Astrocyte of the spinal cord (primary cell): ENCODE data around the gene FNBP1.

ENCODE experiments used
- DNase-seq: peaks from one replicate; pipeline ENCODE4 v3.0.0; 2011; ENCODE audit warnings: low read depth, low spot score
- H3K4me3 ChIP-seq: 2 replicates; pipeline ENCODE4 v1.5.1; 2011; ENCODE audit warnings: low read depth, mild to moderate bottlenecking, low read length, moderate library complexity
- in situ Hi-C: cut with HindIII; loops from 2 replicates; pipeline ENCODE4 v1.10.0; 2017; ENCODE audit warnings: low sequenced_read_pairs
- TF ChIP-seq, protein P1 (sequence below): IDR thresholded peaks from 2 replicates; pipeline ENCODE4 v1.5.1; 2012; ENCODE audit warnings: low read depth, mild to moderate bottlenecking, low read length, inconsistent platforms

FNBP1 gene

DNA sequence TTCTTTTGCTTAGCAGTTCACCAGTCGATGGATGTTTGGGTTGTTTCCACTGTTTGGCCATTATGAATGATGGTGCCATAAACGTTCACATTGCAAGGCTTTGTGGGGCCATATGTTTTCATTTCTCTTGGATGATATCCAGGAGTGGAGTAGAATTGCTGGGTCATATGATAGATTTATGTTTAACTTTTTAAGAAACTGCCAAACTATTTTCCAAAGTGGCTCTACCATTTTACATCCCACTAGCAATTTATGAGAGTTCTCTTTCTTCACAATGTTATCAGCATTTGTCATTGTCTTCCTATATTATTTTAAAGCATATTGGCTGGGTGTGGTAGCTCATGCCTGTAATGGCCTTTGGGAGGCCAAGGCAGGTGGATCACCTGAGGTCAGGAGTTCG, 15.9 kb upstream of the FNBP1 start:
- TF ChIP-seq, protein P1, sequence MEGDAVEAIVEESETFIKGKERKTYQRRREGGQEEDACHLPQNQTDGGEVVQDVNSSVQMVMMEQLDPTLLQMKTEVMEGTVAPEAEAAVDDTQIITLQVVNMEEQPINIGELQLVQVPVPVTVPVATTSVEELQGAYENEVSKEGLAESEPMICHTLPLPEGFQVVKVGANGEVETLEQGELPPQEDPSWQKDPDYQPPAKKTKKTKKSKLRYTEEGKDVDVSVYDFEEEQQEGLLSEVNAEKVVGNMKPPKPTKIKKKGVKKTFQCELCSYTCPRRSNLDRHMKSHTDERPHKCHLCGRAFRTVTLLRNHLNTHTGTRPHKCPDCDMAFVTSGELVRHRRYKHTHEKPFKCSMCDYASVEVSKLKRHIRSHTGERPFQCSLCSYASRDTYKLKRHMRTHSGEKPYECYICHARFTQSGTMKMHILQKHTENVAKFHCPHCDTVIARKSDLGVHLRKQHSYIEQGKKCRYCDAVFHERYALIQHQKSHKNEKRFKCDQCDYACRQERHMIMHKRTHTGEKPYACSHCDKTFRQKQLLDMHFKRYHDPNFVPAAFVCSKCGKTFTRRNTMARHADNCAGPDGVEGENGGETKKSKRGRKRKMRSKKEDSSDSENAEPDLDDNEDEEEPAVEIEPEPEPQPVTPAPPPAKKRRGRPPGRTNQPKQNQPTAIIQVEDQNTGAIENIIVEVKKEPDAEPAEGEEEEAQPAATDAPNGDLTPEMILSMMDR: no peak
- in situ Hi-C loops: no loop called here
- no peak for DNase-seq
- H3K4me3 ChIP-seq: no peak overlapping the region

DNA sequence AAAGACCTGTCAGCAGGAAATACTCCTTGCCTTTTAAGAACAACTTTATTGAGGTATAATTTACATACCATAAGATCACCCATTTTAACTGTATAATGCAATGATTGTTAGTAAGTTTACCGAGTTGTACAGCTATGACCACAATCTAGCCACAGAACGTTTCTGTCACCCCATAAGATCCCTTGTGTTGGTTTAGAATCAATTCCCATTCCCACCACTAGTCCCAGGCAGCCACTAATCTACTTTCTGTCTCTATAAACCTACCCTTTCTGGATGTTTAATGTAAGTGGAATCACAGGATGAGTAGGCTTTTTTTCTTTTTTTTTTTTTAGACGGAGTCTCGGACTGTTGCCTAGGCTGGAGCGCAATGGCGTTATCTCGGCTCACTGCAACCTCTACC, 15.2 kb upstream of the FNBP1 start:
- TF ChIP-seq, protein P1: peak; percentile 37
- no peak for DNase-seq
- in situ Hi-C loops: no loop called here
- no peak overlapping the region for H3K4me3 ChIP-seq

DNA sequence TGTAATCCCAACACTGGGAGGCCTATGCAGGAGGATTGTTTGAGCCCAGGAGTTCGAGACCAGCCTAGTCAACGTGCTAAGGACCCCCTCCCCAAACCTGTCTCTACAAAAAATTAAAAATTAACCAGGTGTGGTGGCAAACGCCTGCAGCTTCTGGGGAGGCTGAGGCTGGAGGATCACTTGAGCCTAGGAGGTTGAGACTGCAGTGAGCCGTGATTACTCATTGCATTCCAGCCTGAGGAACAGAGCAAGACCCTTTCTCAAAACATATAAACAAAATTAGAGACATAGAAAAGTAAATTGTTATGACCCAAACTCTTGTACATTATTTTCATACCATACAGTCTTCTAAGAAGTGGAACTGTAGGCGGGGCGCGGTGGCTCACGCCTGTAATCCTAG, 11.8 kb upstream of the FNBP1 start:
- TF ChIP-seq, protein P1: no peak
- no peak for DNase-seq
- in situ Hi-C loops: no loop called here
- peak overlapping the region; percentile 95 for H3K4me3 ChIP-seq

DNA sequence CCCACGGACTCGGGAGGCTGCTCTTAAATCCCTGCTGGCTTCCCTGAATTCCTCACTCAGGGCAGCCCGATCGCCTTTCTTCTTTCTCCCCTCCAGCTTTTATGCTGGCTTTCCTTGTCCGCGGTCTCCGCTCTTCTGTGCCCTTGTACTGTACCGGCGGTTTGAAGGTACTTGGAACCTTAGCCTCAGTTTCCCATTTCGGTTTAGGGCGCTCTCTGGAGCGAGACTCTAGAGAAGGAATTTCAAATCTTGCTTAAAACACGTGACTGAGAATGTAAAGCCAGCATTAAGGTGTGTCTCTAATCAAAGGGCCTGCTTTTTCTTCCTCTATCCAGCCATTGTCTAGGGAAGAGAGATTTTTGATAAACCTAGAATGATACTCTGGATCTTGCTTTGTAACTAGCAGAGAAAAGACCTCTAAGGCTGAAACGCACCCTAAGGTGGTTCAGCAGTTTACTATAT, 11.4 kb upstream of the FNBP1 start:
- no peak for DNase-seq
- TF ChIP-seq, protein P1: no peak
- in situ Hi-C loops: no loop called here
- H3K4me3 ChIP-seq: peak overlapping the region; percentile 95

DNA sequence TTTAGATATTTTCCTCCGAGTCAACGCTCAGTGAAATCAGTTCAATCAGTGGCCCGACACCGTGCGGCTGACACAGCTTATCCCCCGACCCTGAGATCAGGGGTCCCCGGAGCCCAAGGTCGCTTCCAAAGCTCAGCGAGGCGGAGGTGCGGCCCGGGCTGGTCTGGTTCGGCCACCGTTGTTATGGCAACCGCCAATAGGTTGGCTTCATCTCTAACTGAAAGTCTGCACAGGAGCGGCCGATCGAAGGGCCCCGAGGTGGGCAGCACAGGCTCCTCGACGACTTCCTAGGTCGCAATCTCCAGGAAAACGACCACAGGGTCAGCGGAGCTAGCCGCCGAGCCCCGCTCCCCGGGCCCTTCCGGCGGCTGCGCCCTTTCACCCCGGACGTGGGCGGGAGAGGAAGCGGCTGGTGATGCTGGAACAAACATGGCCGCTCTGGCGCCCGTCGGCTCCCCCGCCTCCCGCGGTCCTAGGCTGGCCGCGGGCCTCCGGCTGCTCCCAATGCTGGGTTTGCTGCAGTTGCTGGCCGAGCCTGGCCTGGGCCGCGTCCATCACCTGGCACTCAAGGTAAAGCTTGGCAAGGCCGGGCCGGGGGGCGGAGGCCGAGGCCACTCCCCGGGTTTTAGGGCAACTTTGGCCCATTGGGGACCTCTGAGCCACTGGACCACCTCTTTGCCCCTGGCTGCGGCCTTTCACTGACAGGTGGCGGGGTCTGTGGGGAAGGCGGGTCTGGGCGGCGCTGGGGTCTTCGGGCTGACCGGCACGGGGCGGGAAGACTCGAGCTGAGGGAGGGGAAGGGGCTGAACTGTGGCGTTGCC, 10.7 kb upstream of the FNBP1 start, which contains the start of gene GPR107:
TSS of gene GPR107 (plus strand) at position 403 of the 821 bp plus-strand sequence. CDS start at position 430, 27 bp downstream.
- in situ Hi-C loops: no loop called here
- TF ChIP-seq, protein P1: no peak
- peak; percentile 63 for DNase-seq
- H3K4me3 ChIP-seq: peak within 1 kb of the TSS; percentile 95

DNA sequence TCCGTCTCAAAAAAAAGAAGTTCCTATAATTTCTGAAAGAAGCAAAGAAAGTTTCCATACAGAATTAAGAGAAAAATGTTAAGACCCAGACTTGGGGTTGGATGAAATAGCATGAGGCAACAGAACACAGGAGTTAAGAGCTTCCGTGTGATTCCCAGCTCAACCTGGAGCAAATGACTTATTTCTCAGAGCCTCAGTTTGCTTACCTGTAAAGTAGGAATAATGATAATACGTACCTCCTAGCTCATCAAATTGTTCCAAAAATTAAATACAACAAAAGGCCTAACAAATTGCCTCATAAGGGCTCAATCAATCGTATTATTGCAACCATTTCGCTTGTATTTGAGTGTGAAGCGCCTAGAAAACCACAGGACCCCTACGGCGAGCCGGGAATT, 10.1 kb upstream of the FNBP1 start:
- TF ChIP-seq, protein P1: no peak
- in situ Hi-C loops: no loop called here
- DNase-seq: no peak
- peak overlapping the region; percentile 95 for H3K4me3 ChIP-seq
